NCI-H345 treated with DMSO at 0.1 percent for 48 hours (cell line): ENCODE data around the gene CDKL4.
"Not testable (repeated sequence)": the region's sequence is repeated elsewhere in the genome, so short reads cannot be mapped to it uniquely, and the experiment has no call there.

Source experiments
- DNase-seq: peaks from one replicate; lab custom pipeline; 2025; ENCODE audit not compliant: unreplicated experiment; lab: John Stamatoyannopoulos, UW

Gene CDKL4

DNA sequence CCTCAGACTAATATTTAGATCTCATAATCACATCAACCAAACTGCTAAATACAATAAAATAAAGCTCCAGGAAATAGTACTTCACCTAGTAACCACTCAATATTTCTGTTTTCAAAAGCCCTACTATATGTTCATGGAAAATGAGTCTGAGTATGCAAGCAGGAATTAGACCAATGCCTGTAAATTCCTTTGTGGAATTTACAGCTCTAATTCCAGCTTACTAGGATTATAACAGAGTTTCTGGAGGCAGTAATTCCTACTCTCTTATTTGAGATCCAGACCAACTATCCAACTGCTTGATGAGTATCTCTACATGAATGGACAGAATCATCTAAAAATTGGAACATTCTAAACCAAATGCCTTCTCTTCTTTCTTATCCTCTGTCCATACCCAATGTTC is 11.6 kb downstream of the CDKL4 start:
- DNase-seq = no peak

DNA sequence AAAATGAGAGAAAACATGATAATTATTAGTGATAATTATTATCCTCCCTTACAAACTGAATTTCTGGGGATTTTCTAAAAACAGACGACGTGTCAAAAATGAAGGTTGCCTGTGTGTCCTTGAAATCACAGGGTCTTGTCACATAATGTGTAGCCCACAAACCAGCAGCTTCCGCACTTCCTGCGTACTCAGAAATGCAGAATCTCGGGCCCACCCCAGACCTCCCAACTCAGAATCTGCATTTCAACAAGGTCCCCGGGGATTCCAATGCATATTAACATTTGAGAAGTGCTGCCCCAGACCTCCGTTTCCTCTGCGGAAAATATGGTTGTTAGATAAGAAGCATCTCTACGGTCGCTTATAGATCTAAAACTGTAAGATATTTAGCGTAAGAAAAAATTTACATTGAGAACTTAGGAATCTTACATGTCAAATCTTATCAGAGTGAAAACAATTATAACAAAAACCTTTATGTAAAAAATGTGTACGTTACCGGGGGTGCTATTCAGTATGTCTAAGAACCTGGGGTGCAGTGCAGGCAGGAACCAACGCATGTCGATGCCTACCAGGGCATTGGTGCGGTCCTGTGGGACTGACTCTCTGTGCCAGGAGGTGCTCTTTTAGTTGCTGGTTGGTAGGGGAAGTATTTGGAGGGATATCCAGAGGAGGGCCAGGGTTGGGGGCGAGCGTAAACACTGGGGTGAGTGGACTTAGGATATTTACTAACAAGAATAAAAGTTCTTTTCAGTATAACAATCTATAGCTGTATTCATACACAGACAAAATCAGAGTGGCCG is 15.2 kb downstream of the CDKL4 start:
- no peak for DNase-seq

DNA sequence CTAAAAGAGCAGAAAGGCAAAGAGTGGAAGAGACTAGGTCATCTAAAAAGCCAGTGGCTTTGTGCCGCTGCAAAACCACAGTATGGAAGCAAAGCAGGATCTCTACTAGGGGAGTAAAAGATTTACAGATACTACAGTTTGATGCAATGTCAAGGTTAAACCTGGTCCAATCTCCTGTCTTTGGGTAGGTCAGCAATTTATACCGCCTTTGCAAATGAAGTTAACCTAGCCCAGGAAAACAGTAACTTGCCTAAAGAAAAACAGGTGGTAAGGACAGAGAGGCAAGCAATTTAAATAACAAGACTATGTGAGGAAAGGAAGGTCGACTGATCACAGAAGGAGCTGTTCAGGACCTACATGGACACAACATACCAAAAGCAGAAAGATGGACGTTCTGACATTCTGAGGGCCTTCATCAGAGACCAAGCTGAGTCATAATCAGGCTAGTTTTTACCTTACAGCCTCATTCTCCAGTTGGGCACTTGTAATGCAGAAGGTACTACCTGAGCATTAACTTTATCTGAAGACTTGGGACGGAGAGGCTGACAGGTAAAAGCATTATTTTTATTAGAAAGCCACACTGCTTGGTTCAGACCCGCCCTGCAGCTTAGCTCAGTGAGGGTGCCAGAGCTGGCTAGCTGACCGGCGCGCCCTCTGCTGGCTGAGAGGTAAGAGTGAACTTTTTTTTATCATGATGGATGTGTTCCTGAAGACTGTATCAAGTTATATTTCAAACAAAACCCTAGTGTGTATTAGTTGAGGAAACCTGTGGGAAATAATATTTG is 15.9 kb downstream of the CDKL4 start:
- peak; percentile 43 for DNase-seq

DNA sequence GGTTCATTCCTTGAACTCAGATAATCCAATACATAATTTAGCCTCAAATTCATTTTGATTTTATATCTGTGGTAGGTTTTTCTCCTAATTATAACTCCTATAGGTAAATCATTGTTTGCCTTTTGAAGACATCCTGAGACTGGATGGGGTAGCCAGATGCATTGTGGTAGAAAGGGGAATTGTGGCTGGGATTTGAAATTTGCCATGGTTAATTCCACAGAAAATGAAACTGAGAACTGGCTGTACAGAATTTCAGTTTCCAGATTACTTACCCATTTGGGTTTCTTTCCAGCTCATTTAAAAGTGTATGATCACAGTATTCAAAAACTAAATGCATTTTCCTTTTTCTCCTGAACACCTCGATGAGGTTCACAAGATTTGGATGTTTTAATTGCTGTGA is 18.2 kb downstream of the CDKL4 start:
- no peak for DNase-seq

DNA sequence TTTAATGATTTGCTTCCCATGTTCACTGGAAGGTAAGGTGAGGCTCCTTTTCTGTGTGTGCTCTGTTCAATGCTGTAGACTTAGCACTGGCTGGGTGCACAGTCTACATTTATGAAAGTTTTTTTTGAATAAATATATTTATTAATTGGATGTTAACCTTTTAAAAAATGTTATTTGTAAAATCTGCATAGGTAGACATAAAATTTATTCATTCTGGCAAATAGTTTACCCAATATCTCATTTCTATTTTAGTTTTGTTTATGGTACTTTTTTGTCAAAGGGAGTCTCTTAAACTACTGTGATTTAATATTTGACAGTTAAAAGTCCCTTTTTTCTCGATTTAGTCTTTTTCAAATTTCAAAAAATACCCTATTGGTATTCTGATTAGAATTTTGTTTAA is 19.9 kb downstream of the CDKL4 start:
- no peak for DNase-seq

DNA sequence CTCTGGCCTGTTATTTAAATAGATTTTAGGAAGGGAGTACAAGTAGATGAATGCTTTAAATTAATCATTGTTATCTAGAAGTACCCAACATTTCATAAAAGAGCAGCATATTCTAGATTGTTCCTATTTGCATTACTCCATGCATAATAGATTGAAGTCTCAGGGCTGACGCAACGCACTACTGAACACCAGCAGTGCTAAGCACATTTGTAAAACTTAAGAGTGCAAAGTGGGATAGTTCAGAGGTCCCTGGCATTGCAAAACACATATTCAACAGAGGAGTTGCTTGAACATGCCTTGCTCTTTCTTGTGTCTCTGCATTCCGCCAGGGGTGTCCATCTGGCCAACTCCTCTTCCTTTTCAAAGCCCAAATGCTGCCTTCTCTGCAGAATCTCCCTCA is 22.3 kb downstream of the CDKL4 start:
- DNase-seq = no peak

DNA sequence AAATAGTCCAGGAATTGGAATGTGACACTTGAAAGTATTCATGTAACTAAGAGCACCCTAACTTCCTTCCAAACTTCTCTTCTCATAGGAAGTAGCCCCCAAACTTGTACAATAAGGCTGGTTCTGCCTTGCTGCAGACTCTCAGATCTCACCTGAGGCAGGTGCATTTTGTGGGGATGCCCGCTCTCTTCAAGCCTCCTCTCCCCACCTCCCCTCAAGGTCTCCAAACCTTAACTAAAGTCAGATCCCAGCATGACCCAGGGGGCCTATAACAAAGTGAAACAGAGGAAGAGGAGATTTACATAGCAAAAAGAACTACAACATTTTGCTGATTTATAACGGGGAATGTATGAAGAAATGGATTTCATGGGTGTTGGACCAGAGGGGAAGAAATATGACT is 23.6 kb downstream of the CDKL4 start:
- no peak for DNase-seq

DNA sequence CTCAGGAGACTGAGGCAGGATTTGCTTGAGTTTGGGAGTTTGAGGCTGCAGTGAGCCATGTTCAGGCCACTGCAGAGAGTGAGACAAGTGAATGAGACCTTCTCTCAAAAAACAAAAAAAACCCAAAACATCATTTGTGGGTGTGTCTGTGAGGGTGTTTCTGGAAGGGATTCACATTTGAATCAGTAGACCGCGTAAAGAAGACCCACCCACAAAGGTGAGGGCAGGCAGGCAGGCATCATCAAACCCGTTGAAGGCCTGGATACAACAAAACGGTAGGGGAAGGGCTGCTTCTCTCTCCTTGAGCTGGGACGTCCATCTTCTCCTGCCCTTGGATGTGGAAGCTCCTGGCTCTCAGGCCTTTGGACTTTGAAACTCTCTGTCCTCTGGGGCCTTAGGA is 25.4 kb downstream of the CDKL4 start:
- DNase-seq = no peak

DNA sequence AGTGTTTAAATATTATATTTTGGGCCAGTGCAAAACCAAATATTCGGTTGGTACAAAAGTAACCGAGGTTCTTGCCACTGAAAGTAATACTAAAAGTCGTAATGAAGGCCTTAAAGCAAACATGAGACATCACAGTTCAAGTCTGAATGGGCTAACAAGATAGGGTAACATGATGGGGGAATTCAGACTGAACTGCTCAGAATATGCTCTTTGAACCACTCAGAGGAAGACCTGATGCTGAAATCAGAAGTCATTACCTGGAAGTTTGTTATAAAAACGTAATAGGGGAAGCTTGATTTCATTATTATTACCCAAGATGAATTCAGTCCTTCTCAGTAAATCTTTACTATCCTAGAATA is 26.6 kb downstream of the CDKL4 start:
- no peak for DNase-seq

DNA sequence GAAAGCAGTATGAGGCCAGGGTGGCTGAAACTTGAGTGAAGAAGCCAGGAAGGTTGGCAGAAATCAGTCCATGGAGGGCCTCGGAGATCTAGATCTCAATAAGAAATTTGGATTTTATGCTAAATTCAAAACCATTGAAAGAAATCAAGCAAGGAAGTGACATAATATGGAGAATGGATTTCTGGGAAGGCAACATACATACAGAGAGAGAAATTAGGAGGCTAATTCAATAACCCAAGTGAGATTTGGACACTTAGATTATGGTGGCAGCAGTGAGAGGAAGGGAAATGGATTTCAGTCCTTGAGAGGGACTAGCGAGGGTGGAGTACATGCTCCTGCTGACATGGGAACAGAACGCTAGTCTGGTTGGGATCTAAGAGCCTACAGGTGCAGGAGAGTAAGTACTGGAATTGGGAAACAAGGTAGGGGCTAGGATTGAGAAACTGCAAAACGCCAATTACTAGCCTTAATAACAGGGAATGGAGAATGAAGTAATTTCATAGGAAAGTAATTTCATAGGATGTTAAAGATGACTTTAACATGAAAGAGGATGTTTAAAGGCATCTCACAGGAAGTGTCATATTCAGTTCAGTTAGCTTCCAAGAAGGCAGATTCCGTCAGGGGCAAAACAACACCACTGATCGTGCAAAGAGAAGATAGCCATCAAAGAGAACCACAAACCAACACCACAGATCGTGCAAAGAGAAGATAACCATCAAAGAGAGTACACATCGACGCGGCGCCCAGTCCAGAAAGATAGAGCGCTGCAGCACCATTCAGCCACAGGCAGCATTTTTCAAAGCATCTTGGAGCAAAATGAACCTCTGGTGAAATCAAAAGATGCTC is 27.2 kb downstream of the CDKL4 start:
- DNase-seq = no peak

DNA sequence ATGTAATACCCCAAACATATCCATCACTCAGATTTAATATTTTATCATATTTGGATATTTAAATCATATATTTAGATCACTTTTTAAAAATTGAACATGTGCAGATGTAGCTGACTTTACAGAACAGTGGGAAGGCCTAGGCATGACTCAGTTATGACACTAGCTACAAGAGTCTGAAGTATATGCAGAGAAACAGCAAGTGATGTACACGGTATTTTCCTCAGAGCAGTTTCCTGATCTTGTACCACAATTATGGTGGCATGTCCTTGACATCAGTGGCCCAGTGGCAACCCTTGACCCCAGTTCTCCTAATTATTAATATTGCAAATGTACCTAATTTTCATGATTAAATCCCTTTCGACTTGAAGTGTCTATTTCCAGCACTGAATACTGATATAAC is 28.2 kb downstream of the CDKL4 start:
- no peak for DNase-seq

DNA sequence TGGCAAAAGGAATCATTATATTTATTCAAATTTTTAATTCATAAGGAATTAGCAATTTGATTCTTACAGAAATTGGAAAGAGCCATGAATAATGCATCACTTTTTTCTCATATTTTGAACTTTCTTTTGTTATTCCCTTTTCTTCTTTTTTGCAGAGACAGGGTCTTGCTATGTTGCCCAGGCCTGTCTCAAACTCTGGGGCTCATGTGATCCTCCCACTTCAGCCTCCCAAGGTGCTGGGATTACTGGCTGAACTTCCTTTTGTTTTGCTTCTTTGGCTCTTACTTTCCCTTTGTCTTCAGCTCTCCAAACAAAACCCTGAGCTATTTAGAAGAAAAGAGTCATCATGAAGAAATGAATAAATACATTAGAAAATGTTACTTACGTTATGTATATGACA is 30.8 kb downstream of the CDKL4 start:
- no peak for DNase-seq

DNA sequence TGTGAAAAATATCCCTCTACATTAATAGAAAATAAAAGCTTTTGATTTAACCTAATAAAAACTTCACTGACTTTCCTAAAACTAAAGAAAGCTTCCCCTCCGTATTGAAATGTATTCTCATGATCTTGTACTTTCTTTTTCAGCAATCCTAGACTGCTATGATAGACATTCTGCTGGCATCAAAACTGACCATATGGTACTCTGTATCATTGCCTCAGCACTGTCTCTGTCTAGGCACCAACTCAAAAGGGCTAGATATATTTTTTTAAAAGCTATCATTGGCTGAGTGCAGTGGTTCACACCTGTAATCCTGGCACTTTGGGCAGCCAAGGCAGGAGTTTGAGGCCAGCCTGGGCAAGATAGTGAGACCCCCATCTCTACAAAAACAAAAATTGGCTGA is 32.9 kb downstream of the CDKL4 start:
- no peak for DNase-seq

DNA sequence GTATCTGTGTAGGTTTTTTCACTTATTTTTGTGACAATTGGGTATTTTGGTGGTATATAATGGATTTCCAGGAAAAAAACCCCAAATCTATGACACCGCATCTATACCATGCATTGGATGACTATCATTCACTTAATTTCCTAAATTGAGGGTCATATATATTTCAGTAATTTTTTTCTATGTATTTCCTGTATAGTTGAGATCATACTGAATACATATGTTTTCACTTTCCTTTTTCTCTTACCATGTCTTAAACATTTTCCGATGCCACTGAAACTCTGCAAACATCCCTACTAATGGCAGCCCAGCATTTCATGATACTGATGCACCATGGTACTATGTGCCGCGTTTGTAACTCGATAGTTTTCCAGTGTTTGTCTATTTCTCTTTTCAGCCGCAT is 40.4 kb downstream of the CDKL4 start:
- no peak for DNase-seq

DNA sequence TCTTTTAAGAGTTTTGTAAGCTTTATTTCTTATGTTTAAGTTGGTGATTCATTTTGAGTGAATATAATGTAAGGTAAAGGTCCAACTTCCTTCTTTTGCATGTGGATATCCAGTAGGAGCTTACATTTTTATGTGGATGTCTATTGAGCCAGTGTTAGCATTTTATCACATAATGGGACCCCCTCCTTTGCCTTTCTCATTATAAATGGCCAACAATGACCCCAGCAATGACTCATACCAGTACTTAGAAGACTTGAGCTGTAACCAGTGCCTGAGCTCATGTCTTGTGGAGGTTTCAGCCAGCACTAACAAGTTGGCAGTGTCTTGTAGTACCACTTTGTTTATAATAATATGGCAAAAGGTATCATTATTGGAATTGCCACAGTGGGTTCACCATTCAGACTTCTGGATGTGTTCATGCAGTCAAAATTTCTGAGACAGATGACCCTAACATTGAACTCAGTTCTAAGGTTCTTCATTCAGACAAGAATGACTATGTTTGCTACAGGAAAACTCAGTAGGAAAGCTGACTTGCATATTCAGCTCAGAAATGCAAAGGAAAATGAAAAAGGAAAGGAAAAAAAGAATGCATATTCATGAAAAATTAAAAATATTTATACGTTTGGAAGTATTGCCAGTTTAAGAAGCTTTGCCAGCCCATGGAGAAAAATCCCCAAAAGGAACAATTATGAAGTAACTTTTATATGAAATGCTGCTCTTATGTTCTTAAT is 41.0 kb downstream of the CDKL4 start:
- no peak for DNase-seq

DNA sequence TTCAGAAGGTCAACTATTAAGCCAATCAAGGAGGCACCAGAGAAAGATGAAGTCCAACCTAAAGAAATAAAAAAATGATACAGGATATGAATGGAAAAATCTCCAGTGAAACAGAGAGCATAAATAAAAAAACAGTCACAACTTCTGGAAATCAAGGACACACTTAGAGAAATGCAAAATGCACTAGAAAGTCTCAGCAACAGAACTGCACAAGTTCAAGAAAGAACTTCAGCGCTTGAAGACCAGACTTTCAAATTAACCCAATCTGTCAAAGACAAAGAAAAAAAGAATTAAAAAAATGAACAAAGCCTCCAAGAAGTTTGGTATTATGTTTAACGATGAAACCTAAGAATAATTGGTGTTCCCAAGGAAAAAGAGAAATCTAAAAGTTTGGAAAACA is 46.8 kb downstream of the CDKL4 start:
- DNase-seq = not testable (repeated sequence)

DNA sequence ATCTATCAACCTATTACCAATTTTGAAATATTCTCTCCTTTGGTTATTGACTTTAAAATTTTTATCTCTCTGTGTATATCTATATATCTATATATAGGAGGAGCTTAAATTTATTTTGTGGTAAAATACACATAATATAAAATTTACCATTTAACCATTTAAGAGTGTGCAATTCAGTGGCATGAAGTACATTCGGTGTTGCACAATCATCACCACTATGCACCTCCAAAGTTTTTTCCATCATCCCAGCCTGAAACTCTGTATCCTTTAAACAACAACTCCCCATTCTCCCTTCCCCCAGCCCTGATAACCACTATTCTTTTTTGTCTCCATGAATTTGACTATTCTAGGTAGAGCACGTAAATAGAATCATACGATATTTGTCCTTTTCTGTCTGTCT is 49.1 kb downstream of the CDKL4 start:
- no peak for DNase-seq

DNA sequence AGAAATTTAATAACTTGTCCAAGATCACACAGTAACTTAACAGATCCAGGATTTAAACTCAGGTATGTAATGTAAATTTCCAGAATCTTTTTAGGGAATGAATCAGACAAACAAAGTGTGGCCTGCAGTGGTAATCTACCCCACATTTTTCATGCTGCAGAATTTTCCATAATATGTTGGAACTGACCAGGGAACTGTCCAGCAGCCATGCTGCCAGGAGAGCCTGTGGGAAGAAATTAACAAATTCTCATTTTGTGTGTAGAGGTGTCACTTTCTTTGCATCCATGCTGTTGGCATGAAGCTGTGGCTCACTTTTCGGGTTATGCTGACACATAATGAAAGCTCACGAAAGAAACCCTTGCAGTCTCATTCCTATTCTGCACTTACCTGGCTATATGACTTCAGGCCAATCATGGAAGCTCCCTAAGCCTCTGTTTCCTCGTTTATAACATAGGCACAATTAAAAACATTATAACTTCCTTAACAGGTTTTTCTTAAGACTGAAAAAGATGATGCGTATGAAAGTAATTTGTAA is 54.7 kb downstream of the CDKL4 start:
- no peak for DNase-seq

DNA sequence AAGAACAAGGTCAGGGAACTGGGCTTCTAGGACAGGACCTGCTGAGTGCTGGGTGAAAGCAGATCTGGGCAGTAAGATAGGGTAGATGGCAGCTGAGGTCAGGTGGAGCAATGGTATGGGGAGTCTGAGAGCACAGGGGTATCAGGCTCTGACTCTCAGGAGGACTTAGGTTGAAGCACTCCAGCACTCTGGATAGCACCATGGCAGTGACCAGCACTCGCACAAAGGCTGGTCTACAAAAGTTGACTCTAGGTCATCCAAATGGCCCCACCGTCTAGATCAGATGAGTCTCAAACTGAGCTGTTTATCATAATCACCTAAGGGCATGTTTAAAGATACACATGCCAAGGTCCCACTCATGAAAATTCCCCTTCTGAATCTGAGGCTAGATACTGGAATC is 60.1 kb downstream of the CDKL4 start:
- DNase-seq = no peak

DNA sequence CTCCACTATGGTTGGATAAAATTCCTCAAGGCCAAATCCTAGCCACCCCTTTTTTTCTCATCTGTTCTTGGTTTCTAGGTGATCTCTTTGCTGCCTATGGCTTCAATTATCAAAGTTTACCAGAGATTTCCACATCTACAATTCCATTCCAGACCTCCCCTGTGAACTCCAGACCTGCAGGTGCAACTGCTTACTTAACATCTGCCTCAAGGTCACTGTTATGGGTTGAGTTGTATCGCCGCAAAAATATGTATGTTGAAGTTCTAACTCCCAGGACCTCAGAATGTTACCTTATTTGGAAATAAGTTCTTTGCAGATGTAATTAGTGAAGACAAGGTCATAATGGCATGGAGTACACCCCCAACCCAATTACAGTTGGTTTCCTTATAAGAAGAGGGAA is 62.5 kb downstream of the CDKL4 start:
- DNase-seq = no peak
